Spleen (tissue), 11 donors: ENCODE results near the gene FBXO34. TPM values are rescaled to one million over a fixed set of nuclear protein-coding genes. Genes with fewer than 3 reads are reported as not detected.

Source experiments
- DNase-seq: peaks from one replicate; pipeline ENCODE4 v3.0.0-alpha.2; 2020
- H3K27ac ChIP-seq, 8 donors: fragments of 200-600 bp; sonication (generic) in 7 of 8; 1 replicate in 4 of 8; 2 replicates in 4 of 8; pipeline versions ENCODE4 v1.5.0 to v1.8.0; 2016 to 2021; ENCODE audit warnings: inconsistent platforms in 4 of 8, mild to moderate bottlenecking in 4 of 8, moderate library complexity in 1 of 8
- H3K27me3 ChIP-seq, 7 donors: fragments of 200-600 bp; sonication (generic) in 6 of 7; replicated peaks in 1 of 7; 1 replicate in 4 of 7; 2 replicates in 3 of 7; pipeline versions ENCODE4 v1.5.0 to v1.8.0; 2016 to 2021; ENCODE audit warnings: inconsistent platforms in 3 of 7, mild to moderate bottlenecking in 1 of 7
- H3K36me3 ChIP-seq, 6 donors: fragments of 200-600 bp; sonication (generic) in 5 of 6; 1 replicate in 4 of 6; 2 replicates in 2 of 6; pipeline versions ENCODE4 v1.5.0 to v1.8.0; 2016 to 2021; ENCODE audit warnings: inconsistent platforms in 2 of 6
- H3K4me1 ChIP-seq, 6 donors: fragments of 200-600 bp; sonication (generic) in 5 of 6; 1 replicate in 3 of 6; 2 replicates in 3 of 6; pipeline versions ENCODE4 v1.5.0 to v1.8.0; 2016 to 2021; ENCODE audit warnings: inconsistent platforms in 3 of 6
- H3K4me3 ChIP-seq, 8 donors: fragments of 200-600 bp; sonication (generic) in 7 of 8; 1 replicate in 4 of 8; 2 replicates in 4 of 8; pipeline versions ENCODE4 v1.5.0 to v1.8.0; 2016 to 2021; ENCODE audit warnings: inconsistent platforms in 4 of 8, mild to moderate bottlenecking in 4 of 8, moderate library complexity in 2 of 8
- H3K9me3 ChIP-seq, 8 donors: fragments of 200-600 bp; sonication (generic) in 7 of 8; 1 replicate in 4 of 8; 2 replicates in 4 of 8; pipeline versions ENCODE4 v1.5.0 to v1.8.0; 2016 to 2021; ENCODE audit warnings: inconsistent platforms in 4 of 8
- POLR2A ChIP-seq, 3 donors: fragments of 450-650 bp; IDR thresholded peaks; one replicate each; pipeline ENCODE4 v1.5.1; 2017; ENCODE audit warnings: antibody characterized with exemption in 3 of 3, mild to moderate bottlenecking in 1 of 3
- POLR2AphosphoS5 ChIP-seq, 3 donors: sonication (generic); formaldehyde crosslinking; IDR thresholded peaks; one replicate each; pipeline ENCODE4 v1.5.1; 2017; ENCODE audit warnings: antibody characterized with exemption in 3 of 3
- WGBS, 5 donors: extraction: QIAGEN DNeasy Blood & Tissue Kit in 3 of 5; methylation state at CpG; one replicate each; pipeline versions ENCODE4 v1.1.5 to v1.1.7; 2013 to 2018; 5-methylcytosine and 5-hydroxymethylcytosine counted together
- intact Hi-C: fragments of 100-400 bp; cut with DNase I; formaldehyde crosslinking; loops from one replicate; pipeline ENCODE4 v1.15.0; 2023; ENCODE audit warnings: low total_unique reads
- polyA plus RNA-seq, 3 donors: library from polyadenylated mRNA; stranded (reverse); fragments of 200-250 nt; gene quantifications; one replicate each; pipeline ENCODE4 v1.2.1, GENCODE V29; 2013
- total RNA-seq, 7 donors: library from RNA; depleted of rRNA in 3 of 7; stranded (reverse); fragments of >200 nt in 3 of 7; fragmentation: NEBNext Ultra II Directional in 4 of 7; extraction: Animal tissue kit (Norgen Biotek cat#: 25700) in 4 of 7; gene quantifications; one replicate each; pipeline versions ENCODE4 v1.1.0 to v1.2.1, GENCODE V29; 2016 to 2021
- TF ChIP-seq, protein P1 (sequence below), 11 experiments: fragments of 200-600 bp in 7 of 11; fragments of 450-650 bp in 4 of 11; sonication (generic) in 4 of 11; IDR thresholded peaks in 8 of 11; conservative IDR thresholded peaks in 3 of 11; 1 replicate in 7 of 11; 2 replicates in 4 of 11; pipeline versions ENCODE4 v1.4.0 to v1.8.0; 2016 to 2021; ENCODE audit warnings: antibody characterized with exemption in 11 of 11, inconsistent platforms in 4 of 11, mild to moderate bottlenecking in 1 of 11
- donor health status: healthy with polysubstance abuse.
- donor health status: DM: no; HTN: no; CAD: no; lungs with moderate emphysema.
- donor health status: DM: no; HTN: no; CAD: no.
- donor health status: Bipolar disorder and iron deficiency.
- donor health status: healthy.
- donor health status: DM: no; HTN: no; CAD: no.
- donor health status: DM: yes; HTN: yes; CAD: no.

The FBXO34 gene
- total and polyA plus RNA-seq, 10 donors = 5.8 to 46.0 (median 26.7) TPM

GRCh38 chr14:55240526-55241178 lies 30.6 kb upstream of the FBXO34 start:
- intact Hi-C loops = no loop called here
- H3K27ac ChIP-seq = no peak overlapping the region
- 55 to 67% (median 60%) methylated on average over 33 of the region's 33 CpGs for WGBS, 5 donors
- no peaks in the 10 kb centered on the region for H3K9me3 ChIP-seq
- TF ChIP-seq POLR2AphosphoS5 (IDR thresholded peaks at IDR 0.05) = no peak
- no peak for TF ChIP-seq POLR2A (IDR thresholded peaks at IDR 0.05)
- TF ChIP-seq, protein P1, sequence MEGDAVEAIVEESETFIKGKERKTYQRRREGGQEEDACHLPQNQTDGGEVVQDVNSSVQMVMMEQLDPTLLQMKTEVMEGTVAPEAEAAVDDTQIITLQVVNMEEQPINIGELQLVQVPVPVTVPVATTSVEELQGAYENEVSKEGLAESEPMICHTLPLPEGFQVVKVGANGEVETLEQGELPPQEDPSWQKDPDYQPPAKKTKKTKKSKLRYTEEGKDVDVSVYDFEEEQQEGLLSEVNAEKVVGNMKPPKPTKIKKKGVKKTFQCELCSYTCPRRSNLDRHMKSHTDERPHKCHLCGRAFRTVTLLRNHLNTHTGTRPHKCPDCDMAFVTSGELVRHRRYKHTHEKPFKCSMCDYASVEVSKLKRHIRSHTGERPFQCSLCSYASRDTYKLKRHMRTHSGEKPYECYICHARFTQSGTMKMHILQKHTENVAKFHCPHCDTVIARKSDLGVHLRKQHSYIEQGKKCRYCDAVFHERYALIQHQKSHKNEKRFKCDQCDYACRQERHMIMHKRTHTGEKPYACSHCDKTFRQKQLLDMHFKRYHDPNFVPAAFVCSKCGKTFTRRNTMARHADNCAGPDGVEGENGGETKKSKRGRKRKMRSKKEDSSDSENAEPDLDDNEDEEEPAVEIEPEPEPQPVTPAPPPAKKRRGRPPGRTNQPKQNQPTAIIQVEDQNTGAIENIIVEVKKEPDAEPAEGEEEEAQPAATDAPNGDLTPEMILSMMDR (IDR thresholded peaks at IDR 0.05 in 8 of 11, conservative IDR thresholded peaks at IDR 0.05 in 3 of 11) = no peak
- no peaks in the 10 kb centered on the region for H3K36me3 ChIP-seq
- no peaks in the 10 kb centered on the region for H3K4me1 ChIP-seq
- H3K27me3 ChIP-seq = peaks cover 0 to 13% (median 8%) of the 10 kb centered on the region in 7 donors
- DNase-seq = no peak
- H3K4me3 ChIP-seq = no peak overlapping the region

DNA sequence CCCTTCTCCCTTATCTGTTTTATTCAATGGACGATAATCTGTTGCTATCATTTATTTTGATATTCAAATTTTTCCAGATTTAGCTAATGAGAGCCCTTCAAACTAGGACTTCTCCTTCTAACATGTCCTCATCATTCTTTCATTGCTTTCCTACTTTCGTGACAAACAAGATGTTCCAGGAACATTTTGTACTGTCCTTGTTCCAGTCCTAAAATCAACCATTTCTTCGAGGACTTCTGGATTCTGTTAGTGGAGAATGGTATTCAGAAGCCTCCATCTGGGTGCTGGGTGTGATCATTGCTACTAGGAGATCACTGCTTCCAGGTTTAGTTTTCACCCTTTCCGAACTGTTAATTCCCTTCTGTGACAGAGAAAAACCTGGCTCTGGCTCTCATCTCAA lies 29.5 kb upstream of the FBXO34 start:
- WGBS, 5 donors = 82 to 92% (median 87%) methylated on average over 4 of the region's 4 CpGs
- Histone ChIP-seq H3K4me3 (no peak overlapping the region), H3K27ac (no peak overlapping the region), H3K27me3 (peaks cover 0 to 13% (median 8%) of the 10 kb centered on the region in 7 donors), H3K36me3 (no peaks in the 10 kb centered on the region), H3K4me1 (no peaks in the 10 kb centered on the region), H3K9me3 (no peaks in the 10 kb centered on the region)
- intact Hi-C loops = no loop called here
- no peak for DNase-seq
- TF ChIP-seq POLR2A (IDR thresholded peaks at IDR 0.05) = no peak
- TF ChIP-seq, protein P1 (IDR thresholded peaks at IDR 0.05 in 8 of 11, conservative IDR thresholded peaks at IDR 0.05 in 3 of 11) = no peak
- TF ChIP-seq POLR2AphosphoS5 (IDR thresholded peaks at IDR 0.05) = no peak

GRCh38 chr14:55243386-55243785 lies 27.8 kb upstream of the FBXO34 start:
- intact Hi-C loops = no loop called here
- DNase-seq = no peak
- no peaks in the 10 kb centered on the region for H3K36me3 ChIP-seq
- no peaks in the 10 kb centered on the region for H3K4me1 ChIP-seq
- H3K27me3 ChIP-seq = peaks cover 0 to 17% (median 8%) of the 10 kb centered on the region in 7 donors
- H3K27ac ChIP-seq = no peak overlapping the region
- H3K4me3 ChIP-seq = no peak overlapping the region
- H3K9me3 ChIP-seq = no peaks in the 10 kb centered on the region
- TF ChIP-seq POLR2AphosphoS5 (IDR thresholded peaks at IDR 0.05) (no peak), POLR2A (IDR thresholded peaks at IDR 0.05) (no peak)
- TF ChIP-seq, protein P1 (IDR thresholded peaks at IDR 0.05 in 8 of 11, conservative IDR thresholded peaks at IDR 0.05 in 3 of 11) = no peak
- WGBS, 5 donors = 71 to 94% (median 91%) methylated on average over 3 of the region's 3 CpGs

DNA sequence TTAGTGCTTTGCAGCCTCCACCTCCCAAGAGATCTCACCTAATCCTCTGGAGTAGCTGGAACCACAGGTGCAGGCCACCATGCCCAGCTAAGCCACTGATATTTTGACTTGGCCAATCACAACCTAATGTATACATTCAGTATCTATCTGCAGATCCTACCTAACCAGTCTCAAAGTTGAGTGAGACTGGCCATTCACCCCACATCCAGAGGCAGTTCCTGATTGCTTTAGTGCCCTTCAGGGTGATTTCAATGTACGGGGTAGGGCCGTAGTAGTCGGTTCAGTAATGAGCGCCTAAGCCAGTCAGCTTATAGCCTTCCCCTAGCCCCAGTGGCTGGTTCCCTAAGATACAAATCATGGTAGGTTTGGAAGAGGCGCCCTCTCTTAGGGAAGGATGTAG lies 27.4 kb upstream of the FBXO34 start:
- Histone ChIP-seq H3K36me3 (no peaks in the 10 kb centered on the region), H3K4me3 (no peak overlapping the region), H3K4me1 (no peaks in the 10 kb centered on the region), H3K27me3 (peaks cover 0 to 17% (median 8%) of the 10 kb centered on the region in 7 donors), H3K9me3 (no peaks in the 10 kb centered on the region), H3K27ac (no peak overlapping the region)
- WGBS, 5 donors = 92 to 100% (median 95%) methylated on average over 5 of the region's 5 CpGs
- DNase-seq = no peak
- intact Hi-C loops = no loop called here
- TF ChIP-seq, protein P1 (IDR thresholded peaks at IDR 0.05 in 8 of 11, conservative IDR thresholded peaks at IDR 0.05 in 3 of 11) = no peak
- no peak for TF ChIP-seq POLR2A (IDR thresholded peaks at IDR 0.05)
- TF ChIP-seq POLR2AphosphoS5 (IDR thresholded peaks at IDR 0.05) = no peak
